ENCODE measurements around the gene P4HA1. TPM values are rescaled to one million over a fixed set of nuclear protein-coding genes. Genes with fewer than 3 reads are reported as not detected.
"Not testable (repeated sequence)": the region's sequence is repeated elsewhere in the genome, so short reads cannot be mapped to it uniquely, and the experiment has no call there.

The P4HA1 gene
- total RNA-seq, 2 experiments from 2014 or later = 29.8 to 30.5 TPM

GRCh38 chr10:73058057-73058591, 38.5 kb downstream of the P4HA1 start:
- H3K4me1 Mint-ChIP-seq = peaks cover 18% of the 10 kb centered on the region
- H3K9me3 Mint-ChIP-seq (ENCODE audit: low read depth) = no peaks in the 10 kb centered on the region
- DNase-seq (no peak), ATAC-seq (no peak)
- H3K27me3 Mint-ChIP-seq = no peaks in the 10 kb centered on the region
- H3K27ac Mint-ChIP-seq = no peak overlapping the region
- peaks cover 28% of the 10 kb centered on the region for H3K36me3 Mint-ChIP-seq
- H3K4me3 Mint-ChIP-seq = no peak overlapping the region
- CTCF ChIA-PET = no interaction called here

- Mint-ChIP-seq H3K4me1 (peaks cover 2% of the 10 kb centered on the region), H3K4me3 (no peak overlapping the region), H3K27ac (no peak overlapping the region), H3K36me3 (peaks cover 28% of the 10 kb centered on the region), H3K9me3 (ENCODE audit: low read depth) (no peaks in the 10 kb centered on the region), H3K27me3 (no peaks in the 10 kb centered on the region)
- no peak for DNase-seq
- CTCF ChIA-PET = no interaction called here
- ATAC-seq = no peak
These were observed 42.4 kb downstream of the P4HA1 start for GRCh38 chr10:73054286-73054685.

DNA sequence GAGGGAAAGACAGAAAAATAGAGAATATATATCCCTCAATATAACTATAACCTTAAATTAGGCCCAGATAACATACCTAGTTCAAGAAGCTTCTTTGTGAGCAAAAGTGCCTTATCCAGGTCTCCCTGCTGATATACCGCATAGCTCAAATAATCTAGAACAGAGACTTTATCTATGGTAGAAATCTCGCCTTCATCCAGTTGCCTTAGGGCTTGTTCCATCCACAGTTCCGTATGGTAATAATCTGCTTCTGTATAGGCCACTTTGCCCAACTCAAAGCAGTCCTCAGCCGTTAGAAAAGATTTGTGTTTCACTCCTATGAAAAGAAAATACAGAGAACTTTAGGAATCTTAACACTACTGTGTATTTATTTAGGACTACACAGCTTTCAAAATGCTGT, 43.4 kb downstream of the P4HA1 start:
- no peak for DNase-seq
- H3K27me3 Mint-ChIP-seq = no peaks in the 10 kb centered on the region
- ATAC-seq = no peak
- CTCF ChIA-PET = interaction anchor here (1.9 kb wide), 1 partner anchor 9 kb away, joined by 8 read pairs; no protein-coding TSS in a partner anchor
- H3K9me3 Mint-ChIP-seq (ENCODE audit: low read depth) = no peaks in the 10 kb centered on the region
- H3K4me3 Mint-ChIP-seq = no peak overlapping the region
- H3K27ac Mint-ChIP-seq = no peak overlapping the region
- peaks cover 2% of the 10 kb centered on the region for H3K4me1 Mint-ChIP-seq
- H3K36me3 Mint-ChIP-seq = peaks cover 26% of the 10 kb centered on the region

GRCh38 chr10:73044378-73045285, 52.0 kb downstream of the P4HA1 start:
- Mint-ChIP-seq H3K27ac (no peak overlapping the region), H3K36me3 (peaks cover 26% of the 10 kb centered on the region), H3K27me3 (no peaks in the 10 kb centered on the region), H3K9me3 (ENCODE audit: low read depth) (no peaks in the 10 kb centered on the region), H3K4me1 (peaks cover 3% of the 10 kb centered on the region), H3K4me3 (no peak overlapping the region)
- CTCF ChIA-PET = no interaction called here
- no peak for ATAC-seq
- DNase-seq = no peak

DNA sequence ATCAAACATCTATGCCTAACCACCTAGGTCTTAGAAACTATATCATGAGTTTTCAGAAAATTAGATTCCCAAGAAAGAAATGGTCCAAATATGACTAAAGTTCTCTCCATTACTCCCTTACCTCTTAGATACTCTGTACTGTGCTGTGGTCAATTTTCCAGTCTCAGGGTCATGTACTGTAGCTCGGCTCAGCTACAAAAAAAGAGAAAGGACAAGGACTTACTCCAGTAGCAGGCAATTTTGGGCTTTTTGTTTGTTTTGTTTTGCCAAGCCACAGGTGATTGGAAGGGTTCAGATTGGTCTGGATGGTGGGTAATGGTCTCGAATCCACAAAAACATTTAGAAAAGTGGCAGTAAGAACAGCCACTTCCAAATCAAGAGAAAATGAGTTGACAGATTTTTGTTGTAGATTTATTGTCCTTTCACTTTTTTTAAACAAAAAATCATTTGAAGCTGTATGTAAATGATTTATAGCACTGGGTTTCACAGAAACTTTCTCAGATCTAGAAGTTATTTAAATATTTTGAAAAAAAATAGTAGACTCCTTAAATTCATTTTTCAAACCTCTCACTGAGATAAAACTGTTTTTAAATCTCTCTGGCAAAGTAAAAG, 52.8 kb downstream of the P4HA1 start:
- no peak overlapping the region for H3K4me3 Mint-ChIP-seq
- no peaks in the 10 kb centered on the region for H3K9me3 Mint-ChIP-seq (ENCODE audit: low read depth)
- CTCF ChIA-PET = no interaction called here
- H3K27ac Mint-ChIP-seq = no peak overlapping the region
- peaks cover 24% of the 10 kb centered on the region for H3K36me3 Mint-ChIP-seq
- ATAC-seq = no peak
- peaks cover 3% of the 10 kb centered on the region for H3K4me1 Mint-ChIP-seq
- H3K27me3 Mint-ChIP-seq = no peaks in the 10 kb centered on the region
- DNase-seq = no peak

DNA sequence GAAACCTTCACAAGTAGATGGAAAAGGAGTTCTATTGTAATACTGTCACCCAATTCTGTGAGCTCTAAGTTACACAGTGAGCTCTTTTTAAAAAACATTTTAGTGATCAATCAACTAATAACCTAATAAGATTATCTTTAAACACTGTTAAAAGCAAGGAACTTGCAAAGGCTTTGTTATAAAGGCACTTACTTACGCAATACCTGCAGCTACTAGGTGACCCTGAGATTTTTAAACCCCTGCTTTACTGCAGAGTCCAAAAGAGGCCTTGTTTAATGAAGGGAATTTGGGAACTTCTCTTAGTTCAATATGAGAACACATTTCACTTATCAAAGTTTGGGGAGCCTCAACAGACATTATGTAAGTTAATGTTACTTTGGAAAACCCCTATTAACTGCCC, 53.3 kb downstream of the P4HA1 start:
- Mint-ChIP-seq H3K4me3 (no peak overlapping the region), H3K36me3 (peaks cover 22% of the 10 kb centered on the region), H3K27me3 (no peaks in the 10 kb centered on the region), H3K27ac (no peak overlapping the region), H3K9me3 (ENCODE audit: low read depth) (no peaks in the 10 kb centered on the region), H3K4me1 (peaks cover 3% of the 10 kb centered on the region)
- ATAC-seq (no peak), DNase-seq (no peak)
- CTCF ChIA-PET = no interaction called here

DNA sequence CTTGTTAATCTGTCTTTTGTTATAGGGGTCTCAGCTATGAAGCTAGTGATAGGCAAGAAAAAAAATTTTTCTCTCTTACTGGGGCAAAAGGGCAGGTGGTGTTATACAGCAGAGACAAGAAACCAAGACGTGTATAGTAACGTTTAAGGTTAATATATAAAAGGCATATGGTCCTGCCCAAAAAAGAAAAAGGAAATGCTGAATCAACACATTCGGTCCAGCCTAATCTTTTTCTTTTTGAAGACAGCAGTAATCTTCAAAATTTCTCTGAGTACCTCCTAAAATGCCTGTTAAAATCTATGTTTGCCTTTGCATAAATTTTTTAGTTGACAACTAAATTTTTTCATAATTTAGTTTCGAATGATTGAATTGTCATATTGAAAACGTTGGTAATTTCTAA, 54.5 kb downstream of the P4HA1 start:
- Mint-ChIP-seq H3K36me3 (peaks cover 25% of the 10 kb centered on the region), H3K4me1 (peaks cover 3% of the 10 kb centered on the region), H3K4me3 (no peak overlapping the region), H3K27ac (no peak overlapping the region), H3K27me3 (no peaks in the 10 kb centered on the region), H3K9me3 (ENCODE audit: low read depth) (no peaks in the 10 kb centered on the region)
- ATAC-seq = no peak
- CTCF ChIA-PET = no interaction called here
- DNase-seq = no peak

- H3K9me3 Mint-ChIP-seq (ENCODE audit: low read depth) = no peaks in the 10 kb centered on the region
- H3K36me3 Mint-ChIP-seq = peaks cover 25% of the 10 kb centered on the region
- no peak overlapping the region for H3K4me3 Mint-ChIP-seq
- no peak for ATAC-seq
- H3K27me3 Mint-ChIP-seq = no peaks in the 10 kb centered on the region
- DNase-seq = no peak
- peaks cover 2% of the 10 kb centered on the region for H3K4me1 Mint-ChIP-seq
- CTCF ChIA-PET = interaction anchor here (0.7 to 1.6 kb wide), 5 partner anchors 22 to 1021 kb away, joined by 3 to 5 read pairs (median 4); partner anchors contain the start of gene P4HA1
- H3K27ac Mint-ChIP-seq = no peak overlapping the region
These were observed 57.0 kb downstream of the P4HA1 start for GRCh38 chr10:73039635-73040034.

DNA sequence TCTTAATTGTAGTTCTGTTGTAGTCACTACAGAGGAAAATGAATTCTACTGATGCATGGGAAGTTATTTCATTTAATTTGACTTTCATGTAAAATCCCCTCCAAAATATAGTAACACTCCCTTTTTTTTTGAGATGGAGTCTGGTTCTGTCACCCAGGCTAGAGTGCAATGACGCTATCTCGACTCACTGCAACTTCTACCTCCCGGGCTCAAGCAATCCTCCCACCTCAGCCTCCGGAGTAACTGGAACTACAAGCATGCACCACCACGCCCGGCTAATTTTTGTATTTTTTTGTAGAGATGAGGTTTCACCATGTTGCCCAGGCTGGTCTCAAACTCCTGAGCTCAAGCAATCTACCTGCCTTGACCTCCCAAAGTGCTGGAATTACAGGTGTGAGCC, 60.4 kb downstream of the P4HA1 start:
- CTCF ChIA-PET; H3K9me3 Mint-ChIP-seq (ENCODE audit: low read depth); H3K27me3 Mint-ChIP-seq; H3K27ac Mint-ChIP-seq; ATAC-seq; H3K4me1 Mint-ChIP-seq; DNase-seq; H3K4me3 Mint-ChIP-seq: not testable (repeated sequence)
- peaks cover 21% of the 10 kb centered on the region for H3K36me3 Mint-ChIP-seq

DNA sequence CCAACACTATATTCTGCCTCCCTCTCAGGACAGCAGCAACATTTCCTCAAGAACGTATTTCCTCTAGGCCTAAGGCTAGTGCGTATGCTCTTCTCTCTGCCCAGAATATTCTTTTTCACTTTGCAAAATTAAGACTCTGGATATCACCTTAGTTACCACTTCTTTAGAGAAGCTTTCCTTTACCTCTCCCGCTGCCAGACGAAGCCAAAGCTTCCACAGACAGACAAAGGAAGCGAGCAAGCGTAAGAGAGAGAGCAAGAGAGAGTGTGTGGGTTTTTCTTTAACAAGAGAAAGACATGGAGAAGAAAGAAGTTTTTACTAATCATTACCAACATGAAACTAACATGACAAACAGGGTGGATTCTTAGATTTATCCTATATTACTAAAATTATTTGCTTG, 64.1 kb downstream of the P4HA1 start:
- H3K4me1 Mint-ChIP-seq = peaks cover 2% of the 10 kb centered on the region
- no peak overlapping the region for H3K27ac Mint-ChIP-seq
- no peak for ATAC-seq
- CTCF ChIA-PET = no interaction called here
- H3K27me3 Mint-ChIP-seq = no peaks in the 10 kb centered on the region
- peaks cover 29% of the 10 kb centered on the region for H3K36me3 Mint-ChIP-seq
- no peak for DNase-seq
- H3K4me3 Mint-ChIP-seq = no peak overlapping the region
- no peaks in the 10 kb centered on the region for H3K9me3 Mint-ChIP-seq (ENCODE audit: low read depth)

DNA sequence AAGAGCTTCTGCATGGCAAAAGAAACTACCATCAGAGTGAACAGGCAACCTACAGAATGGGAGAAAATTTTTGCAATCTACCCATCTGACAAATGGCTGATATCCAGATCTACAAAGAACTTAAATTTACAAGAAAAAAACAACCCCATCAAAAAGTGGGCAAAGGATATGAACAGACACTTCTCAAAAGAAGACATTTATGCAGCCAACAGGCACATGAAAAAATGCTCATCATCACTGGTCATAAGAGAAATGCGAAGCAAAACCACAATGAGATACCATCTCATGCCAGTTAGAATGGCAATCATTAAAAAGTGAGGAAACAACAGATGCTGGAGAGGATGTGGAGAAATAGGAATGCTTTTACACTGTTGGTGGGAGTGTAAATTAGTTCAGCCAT, 70.0 kb downstream of the P4HA1 start:
- ATAC-seq; H3K27me3 Mint-ChIP-seq; H3K9me3 Mint-ChIP-seq (ENCODE audit: low read depth); DNase-seq; H3K27ac Mint-ChIP-seq; CTCF ChIA-PET; H3K4me3 Mint-ChIP-seq: not testable (repeated sequence)
- H3K4me1 Mint-ChIP-seq = peaks cover 39% of the 10 kb centered on the region
- peaks cover 57% of the 10 kb centered on the region for H3K36me3 Mint-ChIP-seq

DNA sequence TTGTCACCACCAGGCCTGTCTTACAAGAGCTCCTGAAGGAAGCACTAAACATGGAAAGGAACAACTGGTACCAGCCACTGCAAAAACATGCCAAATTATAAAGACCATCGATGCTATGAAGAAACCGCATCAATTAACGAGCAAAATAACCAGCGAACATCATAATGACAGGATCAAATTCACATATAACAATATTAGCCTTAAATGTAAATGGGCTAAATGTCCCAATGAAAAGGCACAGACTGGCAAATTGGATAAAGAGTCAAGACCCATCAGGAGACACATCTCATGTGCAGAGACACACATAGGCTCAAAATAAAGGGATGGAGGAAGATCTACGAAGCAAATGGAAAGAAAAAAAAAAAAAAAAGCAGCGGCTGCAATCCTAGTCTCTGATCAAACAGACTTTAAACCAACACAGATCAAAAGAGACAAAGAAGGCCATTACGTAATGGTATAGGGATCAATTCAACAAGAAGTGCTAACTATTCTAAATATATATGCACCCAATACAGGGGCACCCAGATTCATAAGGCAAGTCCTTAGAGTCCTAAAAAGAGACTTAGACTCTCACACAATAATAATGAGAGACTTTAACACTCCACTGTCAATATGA, 73.1 kb downstream of the P4HA1 start:
- DNase-seq; CTCF ChIA-PET; ATAC-seq; H3K4me3 Mint-ChIP-seq; H3K9me3 Mint-ChIP-seq (ENCODE audit: low read depth); H3K27me3 Mint-ChIP-seq: not testable (repeated sequence)
- Mint-ChIP-seq H3K27ac (peak overlapping the region; percentile 63), H3K36me3 (peaks cover 72% of the 10 kb centered on the region), H3K4me1 (peaks cover 60% of the 10 kb centered on the region)

DNA sequence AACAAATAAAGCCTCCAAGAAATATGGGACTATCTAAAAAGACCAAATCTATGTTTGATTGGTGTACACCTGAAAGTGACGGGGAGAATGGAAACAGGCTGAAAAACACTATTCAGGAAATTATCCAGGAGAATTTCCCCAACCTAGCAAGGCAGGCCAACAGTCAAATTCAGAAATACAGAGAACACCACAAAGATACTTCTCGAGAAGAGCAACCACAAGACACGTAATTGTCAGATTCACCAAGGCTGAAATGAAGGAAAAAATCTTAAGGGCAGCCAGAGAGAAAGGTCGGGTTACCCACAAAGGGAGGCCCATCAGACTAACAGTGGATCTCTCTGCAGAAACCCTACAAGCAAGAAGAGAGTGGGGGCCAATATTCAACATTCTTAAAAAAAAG, 73.7 kb downstream of the P4HA1 start:
- Mint-ChIP-seq H3K4me1 (peaks cover 60% of the 10 kb centered on the region), H3K36me3 (peaks cover 71% of the 10 kb centered on the region), H3K27ac (peak overlapping the region; percentile 65)
- H3K4me3 Mint-ChIP-seq; ATAC-seq; H3K27me3 Mint-ChIP-seq; H3K9me3 Mint-ChIP-seq (ENCODE audit: low read depth); CTCF ChIA-PET: not testable (repeated sequence)
- DNase-seq = peak; percentile 44
